Measurements from ENCODE around the gene MYO5B. TPM values are rescaled to one million over a fixed set of nuclear protein-coding genes. Genes with fewer than 3 reads are reported as not detected.

MYO5B gene
- total RNA-seq, 4 donors from 2014 or later, result 53.1 to 74.8 (median 55.2) TPM

DNA sequence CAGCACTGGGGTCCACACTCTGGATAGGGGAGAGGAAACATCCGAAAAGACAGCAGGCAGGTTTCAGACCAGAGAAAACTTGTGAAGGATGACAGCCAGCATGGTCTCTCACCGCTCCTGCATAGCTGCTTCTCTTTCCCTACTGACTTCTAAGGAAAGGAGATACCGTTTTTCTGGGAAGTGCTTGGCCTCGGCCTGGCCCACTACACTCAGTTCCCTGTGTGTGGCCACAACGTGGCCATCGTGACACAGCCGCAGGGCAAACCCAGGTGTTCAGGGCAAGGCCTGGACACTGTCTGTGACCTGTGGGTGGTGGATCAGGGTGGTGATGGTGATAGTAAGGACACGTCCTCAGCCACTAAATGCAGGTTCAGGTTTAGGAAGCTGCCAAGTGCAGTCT lies 347.4 kb downstream of the MYO5B start:
- TF ChIP-seq, protein P1, sequence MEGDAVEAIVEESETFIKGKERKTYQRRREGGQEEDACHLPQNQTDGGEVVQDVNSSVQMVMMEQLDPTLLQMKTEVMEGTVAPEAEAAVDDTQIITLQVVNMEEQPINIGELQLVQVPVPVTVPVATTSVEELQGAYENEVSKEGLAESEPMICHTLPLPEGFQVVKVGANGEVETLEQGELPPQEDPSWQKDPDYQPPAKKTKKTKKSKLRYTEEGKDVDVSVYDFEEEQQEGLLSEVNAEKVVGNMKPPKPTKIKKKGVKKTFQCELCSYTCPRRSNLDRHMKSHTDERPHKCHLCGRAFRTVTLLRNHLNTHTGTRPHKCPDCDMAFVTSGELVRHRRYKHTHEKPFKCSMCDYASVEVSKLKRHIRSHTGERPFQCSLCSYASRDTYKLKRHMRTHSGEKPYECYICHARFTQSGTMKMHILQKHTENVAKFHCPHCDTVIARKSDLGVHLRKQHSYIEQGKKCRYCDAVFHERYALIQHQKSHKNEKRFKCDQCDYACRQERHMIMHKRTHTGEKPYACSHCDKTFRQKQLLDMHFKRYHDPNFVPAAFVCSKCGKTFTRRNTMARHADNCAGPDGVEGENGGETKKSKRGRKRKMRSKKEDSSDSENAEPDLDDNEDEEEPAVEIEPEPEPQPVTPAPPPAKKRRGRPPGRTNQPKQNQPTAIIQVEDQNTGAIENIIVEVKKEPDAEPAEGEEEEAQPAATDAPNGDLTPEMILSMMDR (IDR thresholded peaks at IDR 0.05), result no peak
- no peak for TF ChIP-seq POLR2A (IDR thresholded peaks at IDR 0.05)
- DNase-seq (ENCODE audit: low spot score in 2 of 2), result no peak
- H3K4me3 ChIP-seq (ENCODE audit: low read depth, poor library complexity, severe bottlenecking), result no peak overlapping the region
- WGBS, 2 donors, result 86 to 89% methylated on average over 8 of the region's 8 CpGs
- intact Hi-C loops (cut with DNase I; ENCODE audit: low total_unique reads), result no loop called here

DNA sequence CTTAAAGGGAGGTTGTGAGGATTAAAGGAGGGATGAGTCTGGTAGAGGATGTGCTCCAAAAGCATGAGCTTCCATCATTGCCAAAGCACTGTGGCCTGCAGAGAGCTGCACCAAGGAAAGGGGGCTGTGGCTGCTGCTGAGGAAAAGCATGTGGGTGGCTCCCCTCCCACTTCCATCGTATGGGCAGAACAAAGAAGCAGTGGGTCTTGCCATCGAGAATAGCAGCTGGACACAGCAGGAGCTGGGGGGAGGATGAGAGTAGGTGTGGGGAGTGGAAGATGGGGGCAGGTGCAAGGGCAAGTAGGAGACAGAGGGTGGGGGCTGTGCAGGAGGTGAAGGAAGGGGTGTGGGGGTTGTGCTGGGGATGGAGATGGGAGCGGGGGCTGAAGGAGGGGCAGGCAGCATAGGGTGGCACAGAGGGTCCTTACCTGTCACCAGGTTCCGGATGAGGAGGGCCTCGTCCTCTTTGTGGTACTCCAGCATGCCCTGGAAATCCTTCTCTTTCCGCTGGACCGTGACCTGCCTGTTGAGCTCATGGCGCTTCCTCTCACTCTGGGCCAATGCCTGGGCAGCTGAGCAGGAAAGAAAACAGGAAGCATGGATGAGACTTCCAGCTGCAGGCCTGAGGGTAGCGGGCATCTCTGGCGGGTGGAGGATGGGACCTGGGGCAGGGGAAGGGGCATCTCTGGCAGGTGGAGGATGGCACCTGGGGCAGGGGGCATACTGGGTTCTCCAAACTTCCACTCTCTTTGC lies 348.1 kb downstream of the MYO5B start:
- WGBS, 2 donors, result 67 to 82% methylated on average over 9 to 10 of the region's 10 CpGs
- TF ChIP-seq, protein P1 (IDR thresholded peaks at IDR 0.05), result no peak
- TF ChIP-seq POLR2A (IDR thresholded peaks at IDR 0.05), result no peak
- no peak overlapping the region for H3K4me3 ChIP-seq (ENCODE audit: low read depth, poor library complexity, severe bottlenecking)
- intact Hi-C loops (cut with DNase I; ENCODE audit: low total_unique reads), result no loop called here
- peak in 1 of 2 donors; percentile 76 for DNase-seq (ENCODE audit: low spot score in 2 of 2)

- peak in 1 of 2 donors; percentile 66 for DNase-seq (ENCODE audit: low spot score in 2 of 2)
- WGBS, 2 donors, result 59 to 61% methylated on average over 5 of the region's 5 CpGs
- intact Hi-C loops (cut with DNase I; ENCODE audit: low total_unique reads), result no loop called here
- TF ChIP-seq, protein P1 (IDR thresholded peaks at IDR 0.05), result no peak
- TF ChIP-seq POLR2A (IDR thresholded peaks at IDR 0.05), result no peak
- H3K4me3 ChIP-seq (ENCODE audit: low read depth, poor library complexity, severe bottlenecking), result no peak overlapping the region
Observed at GRCh38 chr18:49846361-49846662, 348.6 kb downstream of the MYO5B start.

- H3K4me3 ChIP-seq (ENCODE audit: low read depth, poor library complexity, severe bottlenecking), result no peak overlapping the region
- DNase-seq (ENCODE audit: low spot score in 2 of 2), result no peak
- TF ChIP-seq POLR2A (IDR thresholded peaks at IDR 0.05), result no peak
- TF ChIP-seq, protein P1 (IDR thresholded peaks at IDR 0.05), result no peak
- intact Hi-C loops (cut with DNase I; ENCODE audit: low total_unique reads), result no loop called here
- WGBS, 2 donors, result 71 to 75% methylated on average over 6 of the region's 6 CpGs
Observed at GRCh38 chr18:49845629-49846360, 349.2 kb downstream of the MYO5B start.

DNA sequence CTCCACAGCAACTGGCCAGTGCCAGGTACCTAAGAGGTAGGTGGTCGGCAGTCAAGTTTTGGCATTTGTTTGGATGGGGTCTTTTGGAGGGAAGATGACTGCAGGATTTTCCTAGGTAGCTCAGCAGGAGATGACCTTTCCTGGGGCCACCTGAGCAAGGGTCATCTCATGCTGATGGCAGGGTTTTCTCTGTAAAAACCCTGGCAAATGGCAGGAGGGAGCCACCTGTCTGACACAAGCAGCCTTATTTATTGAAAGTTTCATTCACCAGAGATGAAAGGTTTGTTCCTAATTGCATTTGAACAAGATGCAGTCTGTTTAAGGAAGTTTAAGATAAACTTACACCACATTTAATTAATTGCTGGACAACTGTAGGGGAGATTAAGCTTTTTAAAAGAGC lies 350.0 kb downstream of the MYO5B start:
- DNase-seq (ENCODE audit: low spot score in 2 of 2), result no peak
- intact Hi-C loops (cut with DNase I; ENCODE audit: low total_unique reads), result no loop called here
- TF ChIP-seq, protein P1 (IDR thresholded peaks at IDR 0.05), result no peak
- no peak for TF ChIP-seq POLR2A (IDR thresholded peaks at IDR 0.05)
- 100% methylated on average over 1 of the region's 1 CpG for WGBS, 2 donors
- H3K4me3 ChIP-seq (ENCODE audit: low read depth, poor library complexity, severe bottlenecking), result no peak overlapping the region

Data from lower leg skin (tissue), 4 donors.